ENCODE measurements around the gene UBAP1L. TPM values are rescaled to one million over a fixed set of nuclear protein-coding genes. Genes with fewer than 3 reads are reported as not detected.

UBAP1L gene
- total RNA-seq, 1 donor: 3.3 TPM

- Histone ChIP-seq H3K79me2 (ENCODE audit: insufficient read depth, low read length) (no peaks in the 10 kb centered on the region), H3K27ac (ENCODE audit: low read depth, low read length) (no peak overlapping the region), H3K4me3 (ENCODE audit: insufficient read depth, low read length) (no peak overlapping the region), H3K36me3 (ENCODE audit: insufficient read depth, low read length) (no peaks in the 10 kb centered on the region), H3K4me2 (ENCODE audit: insufficient read depth, low read length) (no peak overlapping the region), H3K4me1 (ENCODE audit: insufficient read depth, low read length) (no peaks in the 10 kb centered on the region), H3K27me3 (ENCODE audit: insufficient read depth, low read length) (peaks cover 33% of the 10 kb centered on the region), H2AFZ (ENCODE audit: low read length) (no peak overlapping the region), H3K9me3 (ENCODE audit: low read depth, low read length) (no peaks in the 10 kb centered on the region), H4K20me1 (ENCODE audit: insufficient read depth, low read length) (no peaks in the 10 kb centered on the region)
- TF ChIP-seq CTCF (IDR thresholded peaks at IDR 0.05; ENCODE audit: extremely low read depth, low read depth, low read length): no peak
- DNase-seq (ENCODE audit: insufficient read length, low spot score, missing footprints): no peak
Measured at GRCh38 chr15:65060641-65061397, 54.2 kb downstream of the UBAP1L start.

GRCh38 chr15:65059931-65060596 lies 54.9 kb downstream of the UBAP1L start:
- Histone ChIP-seq H3K79me2 (ENCODE audit: insufficient read depth, low read length) (no peaks in the 10 kb centered on the region), H3K4me2 (ENCODE audit: insufficient read depth, low read length) (no peak overlapping the region), H3K27me3 (ENCODE audit: insufficient read depth, low read length) (peaks cover 25% of the 10 kb centered on the region), H4K20me1 (ENCODE audit: insufficient read depth, low read length) (no peaks in the 10 kb centered on the region), H3K27ac (ENCODE audit: low read depth, low read length) (no peak overlapping the region), H3K4me3 (ENCODE audit: insufficient read depth, low read length) (no peak overlapping the region), H2AFZ (ENCODE audit: low read length) (no peak overlapping the region), H3K36me3 (ENCODE audit: insufficient read depth, low read length) (no peaks in the 10 kb centered on the region), H3K9me3 (ENCODE audit: low read depth, low read length) (no peaks in the 10 kb centered on the region), H3K4me1 (ENCODE audit: insufficient read depth, low read length) (peaks cover 4% of the 10 kb centered on the region)
- DNase-seq (ENCODE audit: insufficient read length, low spot score, missing footprints): no peak
- no peak for TF ChIP-seq CTCF (IDR thresholded peaks at IDR 0.05; ENCODE audit: extremely low read depth, low read depth, low read length)

- no peak for TF ChIP-seq CTCF (IDR thresholded peaks at IDR 0.05; ENCODE audit: extremely low read depth, low read depth, low read length)
- H4K20me1 ChIP-seq (ENCODE audit: insufficient read depth, low read length): no peaks in the 10 kb centered on the region
- H3K27ac ChIP-seq (ENCODE audit: low read depth, low read length): no peak overlapping the region
Measured at GRCh38 chr15:65059369-65059750, 55.6 kb downstream of the UBAP1L start.

More at GRCh38 chr15:65059369-65059750, 55.6 kb downstream of the UBAP1L start:
- H3K4me3 ChIP-seq (ENCODE audit: insufficient read depth, low read length): no peak overlapping the region
- no peak overlapping the region for H2AFZ ChIP-seq (ENCODE audit: low read length)
- H3K9me3 ChIP-seq (ENCODE audit: low read depth, low read length): no peaks in the 10 kb centered on the region
- DNase-seq (ENCODE audit: insufficient read length, low spot score, missing footprints): no peak
- peaks cover 4% of the 10 kb centered on the region for H3K4me1 ChIP-seq (ENCODE audit: insufficient read depth, low read length)
- H3K79me2 ChIP-seq (ENCODE audit: insufficient read depth, low read length): no peaks in the 10 kb centered on the region
- no peak overlapping the region for H3K4me2 ChIP-seq (ENCODE audit: insufficient read depth, low read length)
- H3K36me3 ChIP-seq (ENCODE audit: insufficient read depth, low read length): no peaks in the 10 kb centered on the region
- peaks cover 22% of the 10 kb centered on the region for H3K27me3 ChIP-seq (ENCODE audit: insufficient read depth, low read length)

Data from osteoblast (primary cell).